MM.1S (cell line): ENCODE measurements around the gene ATP6V1G2.

Experiments used
- CTCF ChIP-seq: fragments of 300-600 bp; sonication (generic); IDR thresholded peaks from 2 replicates; pipeline ENCODE4 v1.5.1; 2016; ENCODE audit warnings: antibody characterized with exemption, low read length, mixed read lengths
- EZH2 ChIP-seq: fragments of 300-600 bp; sonication (generic); optimal IDR thresholded peaks from 2 replicates; pipeline ENCODE3; 2017; ENCODE audit warnings: low read depth, mild to moderate bottlenecking, antibody characterized with exemption, low read length, mixed read lengths

- TF ChIP-seq CTCF (no peak), EZH2 (no peak)
Measured at GRCh38 chr6:31534521-31535040, 11.8 kb downstream of the ATP6V1G2 start.
